OCI-M1 (cell line): ENCODE data around the gene ACTN2.

ENCODE experiments used
- DNase-seq: peaks from one replicate; lab custom pipeline; 2025; lab: John Stamatoyannopoulos, UW

ACTN2 gene

GRCh38 chr1:236773919-236774318, 87.6 kb downstream of the ACTN2 start:
- peak; percentile 27 for DNase-seq

- DNase-seq: peak; percentile 17
These were observed 88.6 kb downstream of the ACTN2 start for GRCh38 chr1:236774926-236775325.

DNA sequence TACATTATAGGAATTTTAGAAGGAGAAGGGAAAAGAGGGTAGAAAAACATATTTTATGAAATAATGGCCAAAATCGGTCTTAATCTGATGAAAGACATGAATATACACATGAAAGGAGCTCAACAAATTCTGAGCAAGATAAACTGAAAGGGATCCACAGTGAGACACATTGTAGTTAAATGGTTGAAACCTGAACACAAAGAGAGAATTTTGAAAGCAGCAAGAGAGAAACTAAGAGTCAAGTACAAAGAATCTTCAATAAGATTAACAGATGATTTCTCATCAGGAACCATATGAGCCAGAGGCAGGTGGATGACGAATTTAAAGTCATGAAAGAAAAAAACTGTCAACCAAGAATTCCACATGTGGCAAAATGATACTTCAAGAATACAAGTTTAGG, 93.0 kb downstream of the ACTN2 start:
- no peak for DNase-seq

DNA sequence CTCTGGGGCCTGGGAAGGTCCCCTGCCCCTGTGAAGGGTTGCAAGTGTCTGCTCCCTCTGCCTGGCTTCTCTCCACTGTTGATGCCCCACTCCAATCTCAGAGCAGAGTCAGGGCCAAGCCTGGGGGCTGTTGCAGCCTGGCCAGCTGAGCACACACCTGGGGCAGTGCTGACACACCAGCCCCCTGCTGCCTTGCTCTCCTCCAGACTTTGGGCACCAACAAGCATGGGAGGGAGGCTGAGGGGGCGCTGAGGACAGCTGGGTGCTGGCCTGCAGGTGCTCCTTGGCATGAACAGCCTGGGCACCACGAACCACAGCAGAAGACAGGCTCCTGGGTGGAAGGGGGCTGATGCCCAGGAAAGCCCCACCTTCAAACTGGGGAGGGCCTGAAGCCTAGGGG, 99.2 kb downstream of the ACTN2 start:
- no peak for DNase-seq

- no peak for DNase-seq
These were observed 100.2 kb downstream of the ACTN2 start for GRCh38 chr1:236786453-236786852.

GRCh38 chr1:236794585-236795034, 108.3 kb downstream of the ACTN2 start:
- DNase-seq: no peak

GRCh38 chr1:236795035-236795756, 108.9 kb downstream of the ACTN2 start, which contains the start of gene MTR:
Gene MTR, plus strand, starts transcription at chr1:236795292. Its CDS starts 412 bp downstream, at chr1:236795704.
- DNase-seq: peak; percentile 100

DNA sequence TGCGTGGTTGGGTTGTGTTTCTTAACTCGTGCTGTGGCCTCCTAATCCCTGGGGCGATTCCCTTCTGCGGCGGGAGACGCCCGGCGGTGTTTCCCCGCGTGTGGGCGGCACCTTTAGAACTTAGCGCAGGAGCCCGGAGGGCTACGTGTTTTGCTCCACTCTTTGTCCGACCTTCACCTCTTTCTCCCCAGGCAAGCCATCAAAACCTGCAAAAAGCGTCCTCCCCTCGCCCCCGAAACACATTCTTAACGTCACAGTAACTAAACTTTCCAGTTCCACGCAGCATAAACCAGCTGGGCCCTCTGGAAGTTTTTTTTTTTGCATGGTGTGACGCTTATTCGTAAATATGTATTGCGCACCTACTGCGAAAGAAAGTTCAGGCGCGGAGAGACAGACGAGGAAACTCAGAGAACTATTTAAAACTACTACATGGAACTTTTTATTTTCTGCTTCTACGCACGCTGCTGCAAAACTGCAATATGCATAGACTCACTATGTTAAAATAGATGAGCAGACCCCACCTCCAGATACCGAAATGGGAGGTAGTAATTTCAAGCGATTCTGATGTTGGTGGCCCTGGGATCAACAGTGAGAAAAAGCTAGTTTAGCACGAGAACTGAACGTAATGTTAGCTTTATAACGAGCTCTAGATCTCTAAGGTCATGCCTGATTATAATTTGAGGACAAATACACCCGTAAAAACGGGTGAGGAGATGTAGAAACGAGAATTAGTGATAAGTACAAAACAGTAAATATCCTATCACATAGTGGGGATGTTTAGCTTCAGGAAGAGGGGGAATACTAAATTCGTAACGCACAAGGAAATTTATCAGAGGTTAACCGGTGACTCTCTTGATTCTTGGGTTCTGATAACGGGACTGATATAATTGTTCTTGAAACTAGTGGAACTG, 109.7 kb downstream of the ACTN2 start:
- DNase-seq: peak; percentile 74

DNA sequence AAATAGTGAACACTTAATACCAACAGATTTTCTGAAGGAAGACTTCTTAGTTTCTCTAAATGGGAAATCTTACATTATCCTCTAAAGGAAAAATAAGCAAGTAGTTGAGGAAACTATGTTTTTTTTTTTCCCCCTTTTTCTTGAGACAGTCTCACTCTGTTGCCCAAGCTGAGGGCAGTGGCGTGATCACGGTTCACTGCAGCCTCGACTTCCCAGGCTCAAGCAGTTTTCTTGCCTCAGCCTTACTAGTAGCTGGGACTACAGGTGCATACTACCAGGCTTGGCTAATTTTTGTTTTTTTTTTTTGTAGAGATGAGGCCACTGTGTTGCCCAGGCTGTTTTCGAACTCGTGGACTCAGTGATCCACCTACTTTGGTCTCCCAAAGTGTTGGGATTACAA, 112.7 kb downstream of the ACTN2 start:
- DNase-seq: no peak

GRCh38 chr1:236800002-236800620, 113.8 kb downstream of the ACTN2 start:
- no peak for DNase-seq

DNA sequence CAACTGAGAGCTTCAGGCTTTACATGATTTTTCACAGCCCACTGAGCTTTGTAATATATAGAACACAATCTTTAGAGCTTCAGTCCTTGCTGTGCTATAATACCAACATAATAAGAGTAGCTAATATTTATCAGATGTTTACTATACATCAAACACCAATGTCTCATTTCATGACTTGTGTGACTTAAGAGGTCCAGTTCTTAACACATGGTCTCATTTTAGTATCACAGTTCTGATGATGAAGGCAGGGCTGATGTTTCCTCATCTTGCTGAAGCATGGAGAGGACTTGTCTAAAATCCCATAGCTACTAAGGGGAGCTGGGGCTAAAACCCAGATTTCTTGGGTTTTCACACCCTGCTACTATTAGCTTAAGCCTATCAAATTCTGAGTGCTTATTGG, 114.3 kb downstream of the ACTN2 start:
- no peak for DNase-seq

- no peak for DNase-seq
These were observed 116.0 kb downstream of the ACTN2 start for GRCh38 chr1:236802264-236802663.

- no peak for DNase-seq
These were observed 120.3 kb downstream of the ACTN2 start for GRCh38 chr1:236806634-236807033.

DNA sequence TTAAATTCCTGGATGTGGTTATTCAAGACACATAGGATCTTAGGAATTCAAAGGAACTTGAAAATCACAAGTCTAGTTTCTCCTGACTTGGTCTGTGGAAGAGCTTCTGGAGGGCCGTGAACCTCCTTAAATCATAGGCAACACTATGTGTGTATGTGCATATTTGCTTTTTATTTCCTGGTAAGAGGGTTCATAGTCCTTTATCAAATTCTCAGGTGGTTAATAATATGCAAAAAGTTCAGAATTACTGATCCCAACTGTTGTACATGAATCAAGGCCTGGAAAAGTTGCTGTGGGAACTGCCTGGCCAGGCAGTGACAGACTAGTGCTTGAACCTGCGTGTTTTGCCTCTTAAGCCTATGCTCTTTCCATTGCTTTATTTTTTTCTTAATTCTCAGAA, 121.7 kb downstream of the ACTN2 start:
- no peak for DNase-seq

DNA sequence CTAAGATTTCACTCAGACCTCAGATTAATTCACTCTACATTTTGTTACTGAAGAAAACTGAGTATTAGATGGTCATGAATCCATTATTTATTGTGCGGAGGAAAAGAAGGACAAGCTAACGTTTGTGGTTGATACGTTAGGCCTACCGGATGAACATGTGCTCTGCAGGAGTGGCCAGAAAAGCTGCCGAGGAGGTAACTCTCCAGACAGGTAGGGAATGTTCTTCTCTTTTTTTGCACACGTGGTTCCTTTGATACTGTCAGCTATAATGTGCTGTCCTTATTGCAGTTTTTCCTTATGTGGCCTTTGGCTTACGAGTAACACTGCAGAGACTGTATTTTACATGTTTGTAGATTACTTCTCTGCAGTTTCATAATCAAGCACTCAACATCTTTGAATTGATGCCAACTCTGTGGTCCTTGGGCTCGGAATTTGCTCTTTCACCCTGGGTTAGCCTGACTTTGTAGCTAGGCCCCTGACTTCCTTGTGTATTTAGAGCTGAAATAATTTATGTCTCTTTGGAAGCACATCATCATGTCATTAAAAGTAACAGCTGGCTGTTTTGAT, 122.3 kb downstream of the ACTN2 start:
- no peak for DNase-seq

DNA sequence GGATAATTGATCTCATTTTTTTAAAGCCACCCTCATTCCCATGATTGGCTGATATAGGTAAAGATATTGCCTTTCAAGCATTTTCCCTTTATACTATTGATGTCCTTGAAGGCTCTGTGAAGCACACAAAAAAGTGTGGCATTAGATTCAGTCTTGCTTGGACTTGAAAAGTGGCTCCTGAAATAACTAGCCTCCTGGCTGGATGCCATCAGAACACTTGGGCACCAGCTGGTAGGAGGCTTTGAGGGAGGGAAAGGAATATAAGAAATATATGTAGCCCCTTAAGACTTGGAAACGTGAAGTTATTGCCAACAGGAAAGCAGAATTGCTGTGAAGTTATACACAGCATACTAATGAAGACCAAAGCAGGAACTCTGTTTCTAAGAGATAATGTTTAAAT, 122.8 kb downstream of the ACTN2 start:
- no peak for DNase-seq

GRCh38 chr1:236810018-236810417, 123.7 kb downstream of the ACTN2 start:
- no peak for DNase-seq

- DNase-seq: no peak
These were observed 126.2 kb downstream of the ACTN2 start for GRCh38 chr1:236812334-236813030.
